Measurements from ENCODE around the gene TMEM117.
"Not testable (repeated sequence)": the region's sequence is repeated elsewhere in the genome, so short reads cannot be mapped to it uniquely, and the experiment has no call there.

Gene TMEM117

DNA sequence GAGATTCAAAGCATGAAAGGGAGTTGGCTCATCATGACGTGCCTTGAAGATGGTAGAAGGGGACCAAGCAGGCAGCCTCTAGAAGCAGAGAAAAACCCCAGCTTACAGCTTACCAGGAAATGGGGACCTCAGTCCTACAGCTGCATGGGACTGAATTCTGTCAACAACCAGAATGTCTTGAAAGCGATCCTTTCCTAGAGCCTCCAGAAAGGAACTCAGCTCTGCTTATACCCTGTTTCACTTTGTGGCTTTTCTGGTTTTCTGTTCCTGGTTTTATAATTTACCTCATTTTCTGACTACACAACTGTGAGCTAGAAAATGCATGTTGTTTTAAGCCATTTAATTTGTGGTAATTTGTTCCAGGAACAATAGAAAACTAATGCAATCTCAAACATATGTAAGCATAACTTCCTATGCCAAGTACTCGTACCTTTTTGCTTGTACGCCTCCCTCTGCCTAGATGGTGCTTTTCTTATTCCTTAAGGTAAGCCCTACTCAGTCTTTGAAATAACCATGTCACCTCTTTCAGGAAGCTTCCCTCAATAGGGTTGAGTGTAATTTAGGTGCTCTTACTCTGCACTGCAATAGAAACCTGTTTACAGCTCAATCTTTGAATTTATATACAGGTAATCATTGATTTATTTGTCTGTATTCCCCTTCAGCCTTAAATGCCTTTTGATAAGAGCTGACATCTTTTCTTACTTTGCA, 348.8 kb downstream of the TMEM117 start:
- TF ChIP-seq, protein P1, sequence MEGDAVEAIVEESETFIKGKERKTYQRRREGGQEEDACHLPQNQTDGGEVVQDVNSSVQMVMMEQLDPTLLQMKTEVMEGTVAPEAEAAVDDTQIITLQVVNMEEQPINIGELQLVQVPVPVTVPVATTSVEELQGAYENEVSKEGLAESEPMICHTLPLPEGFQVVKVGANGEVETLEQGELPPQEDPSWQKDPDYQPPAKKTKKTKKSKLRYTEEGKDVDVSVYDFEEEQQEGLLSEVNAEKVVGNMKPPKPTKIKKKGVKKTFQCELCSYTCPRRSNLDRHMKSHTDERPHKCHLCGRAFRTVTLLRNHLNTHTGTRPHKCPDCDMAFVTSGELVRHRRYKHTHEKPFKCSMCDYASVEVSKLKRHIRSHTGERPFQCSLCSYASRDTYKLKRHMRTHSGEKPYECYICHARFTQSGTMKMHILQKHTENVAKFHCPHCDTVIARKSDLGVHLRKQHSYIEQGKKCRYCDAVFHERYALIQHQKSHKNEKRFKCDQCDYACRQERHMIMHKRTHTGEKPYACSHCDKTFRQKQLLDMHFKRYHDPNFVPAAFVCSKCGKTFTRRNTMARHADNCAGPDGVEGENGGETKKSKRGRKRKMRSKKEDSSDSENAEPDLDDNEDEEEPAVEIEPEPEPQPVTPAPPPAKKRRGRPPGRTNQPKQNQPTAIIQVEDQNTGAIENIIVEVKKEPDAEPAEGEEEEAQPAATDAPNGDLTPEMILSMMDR (IDR thresholded peaks at IDR 0.05; ENCODE audit: low read depth, low read length, poor library complexity, severe bottlenecking): no peak
- no peak for TF ChIP-seq EZH2phosphoT487 (IDR thresholded peaks at IDR 0.05; ENCODE audit: borderline replicate concordance, low read length)
- Histone ChIP-seq H3F3A (ENCODE audit: control insufficient read depth, insufficient read depth) (no peaks in the 10 kb centered on the region), H3K27ac (ENCODE audit: low read depth, low read length) (no peak overlapping the region), H4K20me1 (ENCODE audit: control insufficient read depth, insufficient read depth, low read depth, low read length) (no peaks in the 10 kb centered on the region), H3K9me3 (ENCODE audit: control insufficient read depth, insufficient read depth, low read length) (no peaks in the 10 kb centered on the region), H3K79me2 (ENCODE audit: control insufficient read depth, low read length) (no peaks in the 10 kb centered on the region), H3K4me2 (ENCODE audit: low read length) (no peak overlapping the region), H3K4me3 (ENCODE audit: low read length) (no peak overlapping the region), H3K9me2 (replicated peaks; ENCODE audit: control insufficient read depth, low read length) (no peaks in the 10 kb centered on the region), H3K4me1 (ENCODE audit: control insufficient read depth, low read length) (no peaks in the 10 kb centered on the region), H3K27me3 (ENCODE audit: control insufficient read depth, low read length) (no peaks in the 10 kb centered on the region), H3K36me3 (ENCODE audit: control insufficient read depth, low read length) (no peaks in the 10 kb centered on the region)

DNA sequence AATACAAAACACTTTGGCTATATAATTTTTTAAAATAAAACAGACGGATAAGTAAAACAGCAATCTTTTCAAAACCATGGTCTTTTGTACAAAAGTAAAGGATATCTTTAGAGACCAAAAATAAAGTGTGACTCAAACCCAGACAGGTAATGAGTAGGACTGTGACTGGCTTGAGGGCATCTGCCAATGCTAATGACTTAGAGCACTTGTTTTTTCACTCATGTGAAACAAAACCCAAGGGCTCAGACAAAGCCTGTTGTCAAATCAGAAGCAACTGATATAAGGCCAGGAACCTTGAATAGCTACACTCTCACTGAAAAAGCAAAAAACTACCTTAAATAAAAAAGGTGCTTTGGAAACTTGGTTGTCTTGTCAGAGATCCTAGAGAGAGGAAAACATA, 357.4 kb downstream of the TMEM117 start:
- Histone ChIP-seq H3K4me3 (ENCODE audit: low read length) (no peak overlapping the region), H3K27ac (ENCODE audit: low read depth, low read length) (no peak overlapping the region), H3K4me2 (ENCODE audit: low read length) (no peak overlapping the region), H3K9me2 (replicated peaks; ENCODE audit: control insufficient read depth, low read length) (no peaks in the 10 kb centered on the region), H4K20me1 (ENCODE audit: control insufficient read depth, insufficient read depth, low read depth, low read length) (no peaks in the 10 kb centered on the region), H3F3A (ENCODE audit: control insufficient read depth, insufficient read depth) (no peaks in the 10 kb centered on the region), H3K36me3 (ENCODE audit: control insufficient read depth, low read length) (no peaks in the 10 kb centered on the region), H3K9me3 (ENCODE audit: control insufficient read depth, insufficient read depth, low read length) (no peaks in the 10 kb centered on the region), H3K79me2 (ENCODE audit: control insufficient read depth, low read length) (no peaks in the 10 kb centered on the region), H3K4me1 (ENCODE audit: control insufficient read depth, low read length) (no peaks in the 10 kb centered on the region), H3K27me3 (ENCODE audit: control insufficient read depth, low read length) (no peaks in the 10 kb centered on the region)
- TF ChIP-seq EZH2phosphoT487 (IDR thresholded peaks at IDR 0.05; ENCODE audit: borderline replicate concordance, low read length): no peak
- TF ChIP-seq, protein P1 (IDR thresholded peaks at IDR 0.05; ENCODE audit: low read depth, low read length, poor library complexity, severe bottlenecking): no peak

DNA sequence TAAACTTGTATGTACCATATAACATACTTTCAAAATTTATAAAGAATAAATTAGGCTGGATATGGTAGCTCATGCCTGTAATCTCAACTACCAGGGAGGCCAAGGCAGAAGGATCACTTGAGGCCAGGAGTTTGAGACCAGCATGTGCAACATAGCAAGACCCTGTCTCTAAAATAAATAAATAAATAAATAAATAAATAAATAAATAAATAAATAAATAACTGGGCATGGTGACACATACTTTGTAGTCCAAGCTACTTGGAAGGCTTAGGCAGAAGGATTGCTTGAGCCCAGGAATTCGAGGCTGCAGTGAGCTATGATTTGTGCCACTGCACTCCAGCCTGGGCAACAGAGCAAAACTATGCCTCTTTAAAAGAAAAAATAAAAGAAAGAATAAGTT, 359.8 kb downstream of the TMEM117 start:
- H3K4me3 ChIP-seq (ENCODE audit: low read length); H3F3A ChIP-seq (ENCODE audit: control insufficient read depth, insufficient read depth); H4K20me1 ChIP-seq (ENCODE audit: control insufficient read depth, insufficient read depth, low read depth, low read length); H3K27ac ChIP-seq (ENCODE audit: low read depth, low read length); H3K4me2 ChIP-seq (ENCODE audit: low read length); H3K79me2 ChIP-seq (ENCODE audit: control insufficient read depth, low read length); H3K9me3 ChIP-seq (ENCODE audit: control insufficient read depth, insufficient read depth, low read length); H3K27me3 ChIP-seq (ENCODE audit: control insufficient read depth, low read length); H3K9me2 ChIP-seq (replicated peaks; ENCODE audit: control insufficient read depth, low read length); H3K4me1 ChIP-seq (ENCODE audit: control insufficient read depth, low read length); H3K36me3 ChIP-seq (ENCODE audit: control insufficient read depth, low read length): not testable (repeated sequence)

DNA sequence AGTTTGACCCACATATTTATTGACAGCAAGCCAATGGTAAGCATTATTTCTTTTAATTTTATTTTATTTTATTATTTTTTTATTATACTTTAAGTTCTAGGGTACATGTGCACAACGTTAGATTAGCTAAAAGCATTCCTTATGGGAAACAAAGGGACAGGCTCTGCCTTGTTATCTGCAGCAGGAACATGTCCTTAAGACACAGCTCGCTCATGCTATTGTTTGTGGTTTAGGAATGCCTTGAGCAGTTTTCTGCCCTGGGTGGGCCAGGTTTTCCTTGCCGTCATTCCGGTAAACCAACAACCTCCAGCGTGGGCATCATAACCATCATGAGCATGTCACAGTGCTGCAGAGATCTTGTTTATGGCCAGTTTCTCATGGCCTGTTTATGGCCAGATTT, 370.2 kb downstream of the TMEM117 start:
- Histone ChIP-seq H3K4me1 (ENCODE audit: control insufficient read depth, low read length) (no peaks in the 10 kb centered on the region), H3K27me3 (ENCODE audit: control insufficient read depth, low read length) (no peaks in the 10 kb centered on the region), H3K4me2 (ENCODE audit: low read length) (no peak overlapping the region), H3K4me3 (ENCODE audit: low read length) (no peak overlapping the region), H3K27ac (ENCODE audit: low read depth, low read length) (no peak overlapping the region), H3K79me2 (ENCODE audit: control insufficient read depth, low read length) (no peaks in the 10 kb centered on the region), H3K9me3 (ENCODE audit: control insufficient read depth, insufficient read depth, low read length) (no peaks in the 10 kb centered on the region), H3K9me2 (replicated peaks; ENCODE audit: control insufficient read depth, low read length) (no peaks in the 10 kb centered on the region), H4K20me1 (ENCODE audit: control insufficient read depth, insufficient read depth, low read depth, low read length) (no peaks in the 10 kb centered on the region), H3K36me3 (ENCODE audit: control insufficient read depth, low read length) (no peaks in the 10 kb centered on the region), H3F3A (ENCODE audit: control insufficient read depth, insufficient read depth) (no peaks in the 10 kb centered on the region)
- TF ChIP-seq, protein P1 (IDR thresholded peaks at IDR 0.05; ENCODE audit: low read depth, low read length, poor library complexity, severe bottlenecking): no peak
- TF ChIP-seq EZH2phosphoT487 (IDR thresholded peaks at IDR 0.05; ENCODE audit: borderline replicate concordance, low read length): no peak
